ENCODE data around the gene SLC2A13.

SLC2A13 gene

GRCh38 chr12:39840422-39840821 lies 265.5 kb downstream of the SLC2A13 start:
- H4K20me1 ChIP-seq (ENCODE audit: low read depth, low read length): no peaks in the 10 kb centered on the region
- no peaks in the 10 kb centered on the region for H3F3A ChIP-seq (ENCODE audit: insufficient read depth)
- H3K79me2 ChIP-seq (ENCODE audit: insufficient read depth, low read length): no peaks in the 10 kb centered on the region
- no peak for TF ChIP-seq EZH2phosphoT487 (conservative IDR thresholded peaks at IDR 0.05; ENCODE audit: low read length)
- TF ChIP-seq CTCF (IDR thresholded peaks at IDR 0.05; ENCODE audit: insufficient read depth, low read length, poor library complexity, severe bottlenecking): no peak
- H3K4me2 ChIP-seq (ENCODE audit: low read depth, low read length, poor library complexity, severe bottlenecking): no peak overlapping the region
- no peak overlapping the region for H3K9ac ChIP-seq (ENCODE audit: low read length)
- H2AFZ ChIP-seq (ENCODE audit: low read depth, low read length, severe bottlenecking): no peak overlapping the region
- H3K4me3 ChIP-seq (ENCODE audit: insufficient read depth, low read length, poor library complexity, severe bottlenecking): no peak overlapping the region
- H3K27me3 ChIP-seq (ENCODE audit: low read length): no peaks in the 10 kb centered on the region
- H3K36me3 ChIP-seq (ENCODE audit: low read length): no peaks in the 10 kb centered on the region
- H3K9me2 ChIP-seq (replicated peaks; ENCODE audit: insufficient read depth, low read length): no peaks in the 10 kb centered on the region
- no peaks in the 10 kb centered on the region for H3K9me3 ChIP-seq (ENCODE audit: insufficient read depth, low read length)
- H3K27ac ChIP-seq (ENCODE audit: low read depth, low read length): no peak overlapping the region

GRCh38 chr12:39839072-39839471 lies 266.8 kb downstream of the SLC2A13 start:
- Histone ChIP-seq H3K27me3 (ENCODE audit: low read length) (no peaks in the 10 kb centered on the region), H3K27ac (ENCODE audit: low read depth, low read length) (no peak overlapping the region), H3K79me2 (ENCODE audit: insufficient read depth, low read length) (no peaks in the 10 kb centered on the region), H3K9me2 (replicated peaks; ENCODE audit: insufficient read depth, low read length) (no peaks in the 10 kb centered on the region), H4K20me1 (ENCODE audit: low read depth, low read length) (no peaks in the 10 kb centered on the region), H3K9ac (ENCODE audit: low read length) (no peak overlapping the region), H3K36me3 (ENCODE audit: low read length) (no peaks in the 10 kb centered on the region), H3K4me3 (ENCODE audit: insufficient read depth, low read length, poor library complexity, severe bottlenecking) (no peak overlapping the region), H3F3A (ENCODE audit: insufficient read depth) (no peaks in the 10 kb centered on the region), H3K9me3 (ENCODE audit: insufficient read depth, low read length) (no peaks in the 10 kb centered on the region), H3K4me2 (ENCODE audit: low read depth, low read length, poor library complexity, severe bottlenecking) (no peak overlapping the region), H2AFZ (ENCODE audit: low read depth, low read length, severe bottlenecking) (no peak overlapping the region)
- TF ChIP-seq EZH2phosphoT487 (conservative IDR thresholded peaks at IDR 0.05; ENCODE audit: low read length) (no peak), CTCF (IDR thresholded peaks at IDR 0.05; ENCODE audit: insufficient read depth, low read length, poor library complexity, severe bottlenecking) (no peak)

GRCh38 chr12:39835517-39836489 lies 270.1 kb downstream of the SLC2A13 start:
- H3K4me2 ChIP-seq (ENCODE audit: low read depth, low read length, poor library complexity, severe bottlenecking): no peak overlapping the region
- no peaks in the 10 kb centered on the region for H3K36me3 ChIP-seq (ENCODE audit: low read length)
- H4K20me1 ChIP-seq (ENCODE audit: low read depth, low read length): no peaks in the 10 kb centered on the region
- TF ChIP-seq CTCF (IDR thresholded peaks at IDR 0.05; ENCODE audit: insufficient read depth, low read length, poor library complexity, severe bottlenecking) (no peak), EZH2phosphoT487 (conservative IDR thresholded peaks at IDR 0.05; ENCODE audit: low read length) (no peak)
- no peak overlapping the region for H3K27ac ChIP-seq (ENCODE audit: low read depth, low read length)
- no peaks in the 10 kb centered on the region for H3K9me3 ChIP-seq (ENCODE audit: insufficient read depth, low read length)
- H3K4me3 ChIP-seq (ENCODE audit: insufficient read depth, low read length, poor library complexity, severe bottlenecking): no peak overlapping the region
- no peak overlapping the region for H2AFZ ChIP-seq (ENCODE audit: low read depth, low read length, severe bottlenecking)
- H3K79me2 ChIP-seq (ENCODE audit: insufficient read depth, low read length): no peaks in the 10 kb centered on the region
- H3F3A ChIP-seq (ENCODE audit: insufficient read depth): no peaks in the 10 kb centered on the region
- no peaks in the 10 kb centered on the region for H3K27me3 ChIP-seq (ENCODE audit: low read length)
- H3K9me2 ChIP-seq (replicated peaks; ENCODE audit: insufficient read depth, low read length): no peaks in the 10 kb centered on the region
- H3K9ac ChIP-seq (ENCODE audit: low read length): no peak overlapping the region
